MM.1S (cell line): ENCODE results near the gene TRIM3.

ENCODE experiments used
- DNase-seq: peaks from one replicate; pipeline ENCODE4 v3.0.0-alpha.2; 2015
- H2AFZ ChIP-seq: fragments of 300-600 bp; sonication (generic); 2 replicates; pipeline ENCODE4 v1.6.0; 2016; ENCODE audit warnings: antibody characterized with exemption, low read length
- H3F3A ChIP-seq: fragments of 300-600 bp; sonication (generic); 2 replicates; pipeline ENCODE4 v1.6.1; 2016; ENCODE audit warnings: mild to moderate bottlenecking, antibody characterized with exemption, low read length, moderate library complexity, mixed read lengths; ENCODE audit not compliant: insufficient read depth
- H3K27ac ChIP-seq: fragments of 300-600 bp; sonication (generic); 2 replicates; pipeline ENCODE4 v1.5.1; 2016; ENCODE audit warnings: mild to moderate bottlenecking, low read length
- H3K27me3 ChIP-seq: fragments of 300-600 bp; sonication (generic); replicated peaks from 2 replicates; pipeline ENCODE4 v1.6.0; 2016; ENCODE audit warnings: low read length; ENCODE audit not compliant: insufficient read depth
- H3K36me3 ChIP-seq: fragments of 300-600 bp; sonication (generic); replicated peaks from 2 replicates; pipeline ENCODE4 v1.6.1; 2016; ENCODE audit warnings: mild to moderate bottlenecking, low read length, mixed read lengths; ENCODE audit not compliant: insufficient read depth
- H3K4me1 ChIP-seq: fragments of 300-600 bp; sonication (generic); 2 replicates; pipeline ENCODE4 v1.6.1; 2016; ENCODE audit warnings: low read length, mixed read lengths
- H3K4me2 ChIP-seq: fragments of 300-600 bp; sonication (generic); 2 replicates; pipeline ENCODE4 v1.6.0; 2016; ENCODE audit warnings: low read depth, low read length
- H3K4me3 ChIP-seq: fragments of 300-600 bp; sonication (generic); 2 replicates; pipeline ENCODE4 v1.5.1; 2016; ENCODE audit warnings: low read length, mixed read lengths
- H3K79me2 ChIP-seq: fragments of 300-600 bp; sonication (generic); 2 replicates; pipeline ENCODE4 v1.6.1; 2016; ENCODE audit warnings: mixed run types, low read length, mixed read lengths
- H3K9ac ChIP-seq: fragments of 300-600 bp; sonication (generic); 2 replicates; pipeline ENCODE4 v1.6.1; 2016; ENCODE audit warnings: low read length, mixed read lengths
- H3K9me2 ChIP-seq: fragments of 300-600 bp; sonication (generic); replicated peaks from 2 replicates; pipeline ENCODE4 v1.6.1; 2016; ENCODE audit warnings: mild to moderate bottlenecking, low read length, mixed read lengths; ENCODE audit not compliant: insufficient read depth
- H3K9me3 ChIP-seq: fragments of 300-600 bp; sonication (generic); replicated peaks from 2 replicates; pipeline ENCODE4 v1.6.1; 2016; ENCODE audit warnings: mild to moderate bottlenecking, low read length, mixed read lengths; ENCODE audit not compliant: insufficient read depth
- H4K20me1 ChIP-seq: fragments of 300-600 bp; sonication (generic); 2 replicates; pipeline ENCODE4 v1.6.1; 2016; ENCODE audit warnings: mild to moderate bottlenecking, low read length, moderate library complexity, mixed read lengths; ENCODE audit not compliant: insufficient read depth
- EZH2 ChIP-seq: fragments of 300-600 bp; sonication (generic); optimal IDR thresholded peaks from 2 replicates; pipeline ENCODE3; 2017; ENCODE audit warnings: low read depth, mild to moderate bottlenecking, antibody characterized with exemption, low read length, mixed read lengths
- EZH2phosphoT487 ChIP-seq: fragments of 300-600 bp; sonication (generic); IDR thresholded peaks from 2 replicates; pipeline ENCODE4 v1.6.1; 2018; ENCODE audit warnings: antibody characterized with exemption, low read length
- TF ChIP-seq, protein P1 (sequence below): fragments of 300-600 bp; sonication (generic); IDR thresholded peaks from 2 replicates; pipeline ENCODE4 v1.5.1; 2016; ENCODE audit warnings: antibody characterized with exemption, low read length, mixed read lengths

Gene TRIM3

GRCh38 chr11:6415797-6416196, 57.9 kb downstream of the TRIM3 start:
- TF ChIP-seq EZH2phosphoT487, result no peak
- TF ChIP-seq, protein P1, sequence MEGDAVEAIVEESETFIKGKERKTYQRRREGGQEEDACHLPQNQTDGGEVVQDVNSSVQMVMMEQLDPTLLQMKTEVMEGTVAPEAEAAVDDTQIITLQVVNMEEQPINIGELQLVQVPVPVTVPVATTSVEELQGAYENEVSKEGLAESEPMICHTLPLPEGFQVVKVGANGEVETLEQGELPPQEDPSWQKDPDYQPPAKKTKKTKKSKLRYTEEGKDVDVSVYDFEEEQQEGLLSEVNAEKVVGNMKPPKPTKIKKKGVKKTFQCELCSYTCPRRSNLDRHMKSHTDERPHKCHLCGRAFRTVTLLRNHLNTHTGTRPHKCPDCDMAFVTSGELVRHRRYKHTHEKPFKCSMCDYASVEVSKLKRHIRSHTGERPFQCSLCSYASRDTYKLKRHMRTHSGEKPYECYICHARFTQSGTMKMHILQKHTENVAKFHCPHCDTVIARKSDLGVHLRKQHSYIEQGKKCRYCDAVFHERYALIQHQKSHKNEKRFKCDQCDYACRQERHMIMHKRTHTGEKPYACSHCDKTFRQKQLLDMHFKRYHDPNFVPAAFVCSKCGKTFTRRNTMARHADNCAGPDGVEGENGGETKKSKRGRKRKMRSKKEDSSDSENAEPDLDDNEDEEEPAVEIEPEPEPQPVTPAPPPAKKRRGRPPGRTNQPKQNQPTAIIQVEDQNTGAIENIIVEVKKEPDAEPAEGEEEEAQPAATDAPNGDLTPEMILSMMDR, result no peak
- no peak for TF ChIP-seq EZH2
- peaks cover 19% of the 10 kb centered on the region for H3K27me3 ChIP-seq
- no peaks in the 10 kb centered on the region for H3K9me2 ChIP-seq
- H3K36me3 ChIP-seq, result no peaks in the 10 kb centered on the region
- DNase-seq, result no peak
- H3F3A ChIP-seq, result no peaks in the 10 kb centered on the region
- no peaks in the 10 kb centered on the region for H3K9me3 ChIP-seq
- no peaks in the 10 kb centered on the region for H4K20me1 ChIP-seq
- no peak overlapping the region for H3K27ac ChIP-seq
- 0 out of 2 replicates have a peak, but pooled peaks cover 9% of the 10 kb centered on the region for H3K4me1 ChIP-seq
- H3K9ac ChIP-seq, result no peak overlapping the region
- no peak overlapping the region for H3K4me3 ChIP-seq
- H3K4me2 ChIP-seq, result no peak overlapping the region
- no peaks in the 10 kb centered on the region for H3K79me2 ChIP-seq
- H2AFZ ChIP-seq, result no peak overlapping the region

DNA sequence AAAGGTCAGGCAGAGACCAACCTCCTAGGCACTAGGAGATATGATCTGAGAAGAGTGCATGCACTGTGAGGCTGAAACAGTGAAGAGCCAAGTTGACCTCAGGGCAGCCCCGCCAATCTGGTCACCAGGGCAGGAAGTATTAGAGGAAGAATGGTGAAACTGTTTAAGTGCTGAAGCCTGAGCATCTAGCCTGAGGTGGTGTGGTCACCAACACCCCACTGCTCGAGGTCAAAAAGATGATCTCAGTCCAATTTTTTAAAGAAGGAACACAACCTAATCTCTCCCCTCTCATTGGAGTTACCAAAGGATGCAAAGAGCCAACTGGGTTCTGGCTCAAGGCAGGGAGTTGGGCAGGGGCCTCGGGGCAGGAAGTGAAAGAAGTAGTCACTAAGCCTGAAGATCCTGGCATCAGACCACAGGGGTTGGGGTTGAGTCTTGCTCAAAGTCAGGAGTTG, 58.8 kb downstream of the TRIM3 start:
- peaks cover 16% of the 10 kb centered on the region for H3K27me3 ChIP-seq
- H3K4me3 ChIP-seq, result no peak overlapping the region
- H3K79me2 ChIP-seq, result no peaks in the 10 kb centered on the region
- no peak overlapping the region for H3K4me2 ChIP-seq
- no peaks in the 10 kb centered on the region for H4K20me1 ChIP-seq
- no peaks in the 10 kb centered on the region for H3F3A ChIP-seq
- peak; percentile 19 for DNase-seq
- no peak overlapping the region for H2AFZ ChIP-seq
- H3K27ac ChIP-seq, result no peak overlapping the region
- H3K9me2 ChIP-seq, result no peaks in the 10 kb centered on the region
- H3K36me3 ChIP-seq, result no peaks in the 10 kb centered on the region
- no peaks in the 10 kb centered on the region for H3K9me3 ChIP-seq
- TF ChIP-seq EZH2phosphoT487 (no peak), EZH2 (no peak)
- TF ChIP-seq, protein P1, result no peak
- H3K9ac ChIP-seq, result no peak overlapping the region
- H3K4me1 ChIP-seq, result 0 out of 2 replicates have a peak, but pooled peaks cover 9% of the 10 kb centered on the region

DNA sequence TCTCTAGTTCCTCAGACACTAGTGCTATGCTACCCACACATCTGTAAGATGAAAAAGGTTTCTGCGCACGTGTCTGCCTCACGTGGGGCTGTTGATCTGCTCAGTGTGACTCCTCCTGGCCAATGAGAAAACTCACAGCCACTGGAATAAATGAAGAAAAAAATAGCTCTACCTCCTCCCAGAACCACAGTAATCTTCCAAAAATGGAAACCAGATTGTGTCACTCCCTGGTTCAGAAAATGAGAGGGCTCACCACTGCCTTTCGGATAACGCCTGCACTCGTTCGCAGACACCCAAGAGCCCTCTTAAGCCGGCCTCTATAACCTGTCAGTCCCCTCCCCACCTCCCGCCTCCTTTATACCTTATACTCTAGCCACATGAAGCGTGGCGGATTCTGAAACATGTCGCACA, 59.9 kb downstream of the TRIM3 start:
- Histone ChIP-seq H3K9me3 (no peaks in the 10 kb centered on the region), H3K4me2 (no peak overlapping the region), H3K9ac (no peak overlapping the region), H3K27me3 (peaks cover 11% of the 10 kb centered on the region; the same call in 1 of the 2 replicates), H3K4me1 (0 out of 2 replicates have a peak, but pooled peaks cover 6% of the 10 kb centered on the region), H3F3A (no peaks in the 10 kb centered on the region), H3K36me3 (no peaks in the 10 kb centered on the region), H3K9me2 (no peaks in the 10 kb centered on the region), H4K20me1 (no peaks in the 10 kb centered on the region), H3K27ac (no peak overlapping the region), H3K4me3 (no peak overlapping the region), H2AFZ (no peak overlapping the region), H3K79me2 (no peaks in the 10 kb centered on the region)
- no peak for DNase-seq
- TF ChIP-seq EZH2phosphoT487 (no peak), EZH2 (no peak)
- TF ChIP-seq, protein P1, result no peak
